Measurements from ENCODE around the gene FGD4.

The FGD4 gene

DNA sequence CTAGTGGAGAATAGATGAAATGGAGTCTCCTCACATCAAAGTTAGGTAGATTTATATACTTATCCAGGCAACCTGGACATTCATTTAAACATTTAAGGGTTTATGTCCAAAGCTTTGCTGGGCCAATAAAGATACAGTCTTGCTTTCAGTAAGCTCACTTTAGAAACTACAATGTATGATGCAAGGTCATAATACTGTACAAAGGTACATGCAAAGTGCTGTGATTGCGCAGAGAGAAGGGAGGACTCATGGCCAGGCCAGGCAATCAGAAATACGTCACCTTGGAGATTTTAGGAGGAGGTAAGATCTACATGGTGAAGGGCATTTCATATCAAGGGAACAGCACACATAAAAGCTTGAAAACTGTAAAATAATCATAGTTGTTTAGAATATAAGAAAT, 113.6 kb downstream of the FGD4 start:
- H3K18ac ChIP-seq (ENCODE audit: low read length): no peak overlapping the region
- H3K4ac ChIP-seq (ENCODE audit: low read length): no peak overlapping the region
- no peak overlapping the region for H3K4me3 ChIP-seq (ENCODE audit: low read length in 2 of 2)
- H3K9me3 ChIP-seq (replicated peaks in 1 of 2; ENCODE audit: control insufficient read depth in 2 of 2, insufficient read depth in 1 of 2, low read depth in 1 of 2, low read length in 2 of 2): no peaks in the 10 kb centered on the region
- no peak overlapping the region for H2AK5ac ChIP-seq (ENCODE audit: low read depth, low read length)
- H3K14ac ChIP-seq (ENCODE audit: low read length): no peak overlapping the region
- H3K4me2 ChIP-seq (ENCODE audit: insufficient read depth, low read length, poor library complexity, severe bottlenecking): no peak overlapping the region
- no peak overlapping the region for H2AFZ ChIP-seq (ENCODE audit: low read length)
- H2BK5ac ChIP-seq (ENCODE audit: low read length): no peak overlapping the region
- H3K36me3 ChIP-seq (replicated peaks in 1 of 2; ENCODE audit: control insufficient read depth in 2 of 2, insufficient read depth in 2 of 2, low read length in 2 of 2): peaks cover 0 to 11% of the 10 kb centered on the region in 2 donors
- peaks cover 4 to 12% of the 10 kb centered on the region in 2 donors for H3K4me1 ChIP-seq (ENCODE audit: control insufficient read depth in 2 of 2, insufficient read depth in 1 of 2, low read depth in 1 of 2, low read length in 2 of 2)
- no peak overlapping the region for H4K8ac ChIP-seq (ENCODE audit: low read depth, low read length)
- H2BK12ac ChIP-seq (ENCODE audit: low read length): no peak overlapping the region
- no peak overlapping the region for H2BK15ac ChIP-seq (ENCODE audit: low read length)
- no peak overlapping the region for H3K9ac ChIP-seq (ENCODE audit: low read depth, low read length, poor library complexity)
- H4K91ac ChIP-seq (ENCODE audit: low read depth, low read length, poor library complexity): no peak overlapping the region
- H3K27me3 ChIP-seq (ENCODE audit: control insufficient read depth in 3 of 3, insufficient read depth in 3 of 3, low read depth in 1 of 3, low read length in 3 of 3): no peaks in the 10 kb centered on the region
- H3K27ac ChIP-seq (replicated peaks; ENCODE audit: low read length): no peak overlapping the region
- H3K79me1 ChIP-seq (ENCODE audit: low read depth, low read length): no peaks in the 10 kb centered on the region
- no peak overlapping the region for H3K23ac ChIP-seq (ENCODE audit: low read depth, low read length, poor library complexity)
- no peak for DNase-seq (ENCODE audit: low spot score)
- WGBS, 2 donors (ENCODE audit: extremely low coverage in 2 of 2, insufficient read length in 2 of 2, insufficient replicate concordance in 1 of 2): no CpG with 5 or more reads among the region's 2 CpGs
- H2BK120ac ChIP-seq (ENCODE audit: low read depth, low read length): no peak overlapping the region

DNA sequence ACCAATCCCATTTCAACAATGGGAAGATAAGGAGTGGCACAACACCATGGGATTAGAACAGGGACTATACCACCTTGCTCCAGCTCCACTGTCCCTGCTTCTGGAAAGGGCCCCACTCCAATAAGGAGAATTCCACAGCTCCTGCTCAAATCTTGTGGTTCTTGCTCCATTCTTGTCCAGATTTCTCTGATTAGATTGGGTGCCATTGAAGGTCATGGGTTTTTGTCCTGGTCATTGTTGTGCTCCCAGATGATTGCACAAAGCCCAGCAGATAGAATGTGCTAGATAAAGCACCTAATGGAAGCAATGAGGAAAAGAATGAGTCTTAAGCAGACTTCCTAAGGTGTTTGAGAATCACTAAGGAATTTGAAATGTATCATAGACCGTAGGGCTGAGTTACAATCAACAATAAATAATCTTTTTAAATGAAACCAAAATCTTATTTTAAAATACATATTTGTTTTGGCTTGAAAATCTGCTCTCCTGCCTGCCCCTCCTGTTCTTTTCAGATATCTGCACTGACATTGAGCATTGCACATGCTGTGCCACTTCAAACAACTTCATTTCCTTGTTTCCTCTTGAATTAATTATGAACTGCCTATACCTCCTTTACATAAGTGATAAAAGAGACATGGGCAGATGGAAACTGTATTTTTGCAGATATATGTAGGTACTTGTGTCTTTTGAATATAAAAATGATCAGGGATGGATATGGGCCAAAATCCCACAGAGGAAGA, 115.9 kb downstream of the FGD4 start:
- no peak overlapping the region for H4K8ac ChIP-seq (ENCODE audit: low read depth, low read length)
- H3K23ac ChIP-seq (ENCODE audit: low read depth, low read length, poor library complexity): no peak overlapping the region
- no peak overlapping the region for H3K14ac ChIP-seq (ENCODE audit: low read length)
- no CpG with 5 or more reads among the region's 1 CpG for WGBS, 2 donors (ENCODE audit: extremely low coverage in 2 of 2, insufficient read length in 2 of 2, insufficient replicate concordance in 1 of 2)
- H2BK12ac ChIP-seq (ENCODE audit: low read length): no peak overlapping the region
- no peak overlapping the region for H3K4me3 ChIP-seq (ENCODE audit: low read length in 2 of 2)
- no peak overlapping the region for H2BK120ac ChIP-seq (ENCODE audit: low read depth, low read length)
- H3K36me3 ChIP-seq (replicated peaks in 1 of 2; ENCODE audit: control insufficient read depth in 2 of 2, insufficient read depth in 2 of 2, low read length in 2 of 2): peaks cover 2 to 18% of the 10 kb centered on the region in 2 donors
- H2AK5ac ChIP-seq (ENCODE audit: low read depth, low read length): no peak overlapping the region
- no peak overlapping the region for H3K4ac ChIP-seq (ENCODE audit: low read length)
- H4K91ac ChIP-seq (ENCODE audit: low read depth, low read length, poor library complexity): no peak overlapping the region
- no peak overlapping the region for H3K18ac ChIP-seq (ENCODE audit: low read length)
- no peaks in the 10 kb centered on the region for H3K9me3 ChIP-seq (replicated peaks in 1 of 2; ENCODE audit: control insufficient read depth in 2 of 2, insufficient read depth in 1 of 2, low read depth in 1 of 2, low read length in 2 of 2)
- DNase-seq (ENCODE audit: low spot score): no peak
- H3K4me2 ChIP-seq (ENCODE audit: insufficient read depth, low read length, poor library complexity, severe bottlenecking): no peak overlapping the region
- no peaks in the 10 kb centered on the region for H3K27me3 ChIP-seq (ENCODE audit: control insufficient read depth in 3 of 3, insufficient read depth in 3 of 3, low read depth in 1 of 3, low read length in 3 of 3)
- H3K27ac ChIP-seq (replicated peaks; ENCODE audit: low read length): peak overlapping the region; percentile 19
- H2AFZ ChIP-seq (ENCODE audit: low read length): no peak overlapping the region
- H3K4me1 ChIP-seq (ENCODE audit: control insufficient read depth in 2 of 2, insufficient read depth in 1 of 2, low read depth in 1 of 2, low read length in 2 of 2): peaks cover 4 to 11% of the 10 kb centered on the region in 2 donors
- H3K79me1 ChIP-seq (ENCODE audit: low read depth, low read length): no peaks in the 10 kb centered on the region
- H2BK5ac ChIP-seq (ENCODE audit: low read length): no peak overlapping the region
- H3K9ac ChIP-seq (ENCODE audit: low read depth, low read length, poor library complexity): no peak overlapping the region
- H2BK15ac ChIP-seq (ENCODE audit: low read length): no peak overlapping the region

DNA sequence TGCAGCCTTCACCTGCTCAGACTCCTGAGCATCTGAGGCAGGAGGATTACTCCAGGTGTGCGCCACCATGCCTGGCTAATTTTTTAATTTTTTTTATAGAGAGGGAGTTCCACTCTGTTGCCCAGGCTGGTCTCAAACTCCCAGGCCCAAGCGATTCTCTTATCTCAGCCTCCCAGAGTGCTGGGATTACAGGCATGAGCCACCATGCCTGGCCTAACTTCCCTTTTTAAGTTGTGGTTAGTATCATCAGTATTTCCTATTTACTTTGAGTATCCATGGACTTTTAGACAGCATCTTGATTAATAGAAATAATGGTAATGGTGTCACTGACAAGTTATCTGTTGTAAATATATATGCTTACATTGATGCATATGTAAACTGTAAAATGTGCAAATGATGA, 116.9 kb downstream of the FGD4 start:
- Histone ChIP-seq H3K4me3 (ENCODE audit: low read length in 2 of 2) (no peak overlapping the region), H3K36me3 (replicated peaks in 1 of 2; ENCODE audit: control insufficient read depth in 2 of 2, insufficient read depth in 2 of 2, low read length in 2 of 2) (peaks cover 2 to 18% of the 10 kb centered on the region in 2 donors), H2BK120ac (ENCODE audit: low read depth, low read length) (no peak overlapping the region), H4K8ac (ENCODE audit: low read depth, low read length) (no peak overlapping the region), H2BK15ac (ENCODE audit: low read length) (no peak overlapping the region), H2AFZ (ENCODE audit: low read length) (no peak overlapping the region), H2AK5ac (ENCODE audit: low read depth, low read length) (no peak overlapping the region), H3K14ac (ENCODE audit: low read length) (no peak overlapping the region), H3K4ac (ENCODE audit: low read length) (no peak overlapping the region), H3K4me2 (ENCODE audit: insufficient read depth, low read length, poor library complexity, severe bottlenecking) (no peak overlapping the region), H3K9me3 (replicated peaks in 1 of 2; ENCODE audit: control insufficient read depth in 2 of 2, insufficient read depth in 1 of 2, low read depth in 1 of 2, low read length in 2 of 2) (no peaks in the 10 kb centered on the region), H3K4me1 (ENCODE audit: control insufficient read depth in 2 of 2, insufficient read depth in 1 of 2, low read depth in 1 of 2, low read length in 2 of 2) (peaks cover 4 to 13% of the 10 kb centered on the region in 2 donors), H3K27ac (replicated peaks; ENCODE audit: low read length) (no peak overlapping the region), H4K91ac (ENCODE audit: low read depth, low read length, poor library complexity) (no peak overlapping the region), H3K18ac (ENCODE audit: low read length) (no peak overlapping the region), H3K79me1 (ENCODE audit: low read depth, low read length) (peaks cover 3% of the 10 kb centered on the region), H2BK5ac (ENCODE audit: low read length) (no peak overlapping the region), H3K27me3 (ENCODE audit: control insufficient read depth in 3 of 3, insufficient read depth in 3 of 3, low read depth in 1 of 3, low read length in 3 of 3) (no peaks in the 10 kb centered on the region), H2BK12ac (ENCODE audit: low read length) (no peak overlapping the region), H3K23ac (ENCODE audit: low read depth, low read length, poor library complexity) (no peak overlapping the region), H3K9ac (ENCODE audit: low read depth, low read length, poor library complexity) (no peak overlapping the region)
- no peak for DNase-seq (ENCODE audit: low spot score)
- WGBS, 2 donors (ENCODE audit: extremely low coverage in 2 of 2, insufficient read length in 2 of 2, insufficient replicate concordance in 1 of 2): no CpG with 5 or more reads among the region's 2 CpGs

DNA sequence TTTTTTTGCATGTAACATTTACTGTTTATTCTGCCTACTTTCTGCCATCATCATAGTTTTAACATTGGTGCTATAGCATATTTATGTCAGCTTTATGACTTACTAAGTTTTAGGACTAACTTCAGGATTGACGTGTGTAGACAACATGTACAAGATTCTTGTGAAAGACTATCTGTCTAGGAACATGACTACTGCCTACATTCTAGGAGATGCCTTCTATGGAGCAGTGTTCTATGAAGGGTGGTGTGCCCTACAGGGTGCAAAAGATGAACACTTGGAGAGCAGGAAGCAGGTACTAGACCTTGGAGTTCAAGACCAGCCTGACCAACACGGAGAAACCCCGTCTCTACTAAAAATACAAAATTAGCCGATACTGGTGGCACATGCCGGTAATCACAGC, 118.6 kb downstream of the FGD4 start:
- Histone ChIP-seq H3K18ac (ENCODE audit: low read length) (no peak overlapping the region), H2BK12ac (ENCODE audit: low read length) (no peak overlapping the region), H2AFZ (ENCODE audit: low read length) (no peak overlapping the region), H3K4me1 (ENCODE audit: control insufficient read depth in 2 of 2, insufficient read depth in 1 of 2, low read depth in 1 of 2, low read length in 2 of 2) (peaks cover 6 to 13% of the 10 kb centered on the region in 2 donors), H3K36me3 (replicated peaks in 1 of 2; ENCODE audit: control insufficient read depth in 2 of 2, insufficient read depth in 2 of 2, low read length in 2 of 2) (peaks cover 2 to 18% of the 10 kb centered on the region in 2 donors), H3K79me1 (ENCODE audit: low read depth, low read length) (peaks cover 3% of the 10 kb centered on the region), H3K4me3 (ENCODE audit: low read length in 2 of 2) (no peak overlapping the region), H3K9ac (ENCODE audit: low read depth, low read length, poor library complexity) (no peak overlapping the region), H3K14ac (ENCODE audit: low read length) (no peak overlapping the region), H3K27ac (replicated peaks; ENCODE audit: low read length) (no peak overlapping the region), H3K9me3 (replicated peaks in 1 of 2; ENCODE audit: control insufficient read depth in 2 of 2, insufficient read depth in 1 of 2, low read depth in 1 of 2, low read length in 2 of 2) (no peaks in the 10 kb centered on the region), H3K4ac (ENCODE audit: low read length) (no peak overlapping the region), H4K91ac (ENCODE audit: low read depth, low read length, poor library complexity) (no peak overlapping the region), H2BK15ac (ENCODE audit: low read length) (no peak overlapping the region), H2BK5ac (ENCODE audit: low read length) (no peak overlapping the region), H4K8ac (ENCODE audit: low read depth, low read length) (no peak overlapping the region), H2AK5ac (ENCODE audit: low read depth, low read length) (no peak overlapping the region), H3K23ac (ENCODE audit: low read depth, low read length, poor library complexity) (no peak overlapping the region), H3K4me2 (ENCODE audit: insufficient read depth, low read length, poor library complexity, severe bottlenecking) (no peak overlapping the region), H2BK120ac (ENCODE audit: low read depth, low read length) (no peak overlapping the region), H3K27me3 (ENCODE audit: control insufficient read depth in 3 of 3, insufficient read depth in 3 of 3, low read depth in 1 of 3, low read length in 3 of 3) (no peaks in the 10 kb centered on the region)
- no CpG with 5 or more reads among the region's 5 CpGs for WGBS, 2 donors (ENCODE audit: extremely low coverage in 2 of 2, insufficient read length in 2 of 2, insufficient replicate concordance in 1 of 2)
- no peak for DNase-seq (ENCODE audit: low spot score)

All from neuronal stem cell (in vitro differentiated cells).